HepG2 (cell line): Measurements from ENCODE around the gene RNASE11. TPM values are rescaled to one million over a fixed set of nuclear protein-coding genes. Genes with fewer than 3 reads are reported as not detected.
A peak's percentile ranks its signal among the peaks of the same experiment; 100 is the strongest.

Experiments
- FOXA3 ChIP-seq: IDR thresholded peaks from 2 replicates; pipeline ENCODE4 v1.6.1; 2016; ENCODE audit warnings: missing genetic modification reagents, missing compliant biosample characterization
- HMG20A ChIP-seq: IDR thresholded peaks from 2 replicates; pipeline ENCODE4 v1.6.1; 2016; ENCODE audit warnings: borderline replicate concordance
- NCOA5 ChIP-seq: sonication (generic); formaldehyde crosslinking; IDR thresholded peaks from 2 replicates; pipeline ENCODE4 v1.4.0; 2020; ENCODE audit warnings: missing genetic modification reagents
- NFKBIZ ChIP-seq: IDR thresholded peaks from 2 replicates; pipeline ENCODE4 v1.6.1; 2018; ENCODE audit warnings: missing genetic modification reagents, missing compliant biosample characterization
- NFYB ChIP-seq: sonication (generic); formaldehyde crosslinking; IDR thresholded peaks from 2 replicates; pipeline ENCODE4 v1.4.0; 2020; ENCODE audit warnings: missing genetic modification reagents
- NR2F1 ChIP-seq, 2 experiments: fragments of 450-650 bp in 1 of 2; formaldehyde crosslinking in 1 of 2; IDR thresholded peaks; 2 replicates each; pipeline versions ENCODE4 v1.5.0 to v1.6.1; 2016 to 2020; ENCODE audit warnings: mild to moderate bottlenecking in 1 of 2, missing compliant biosample characterization in 1 of 2, missing genetic modification reagents in 1 of 2, moderate library complexity in 1 of 2
- RBM22 ChIP-seq: fragments of 200-400 bp; formaldehyde crosslinking; optimal IDR thresholded peaks from 2 replicates; pipeline ENCODE3; 2017; ENCODE audit warnings: mild to moderate bottlenecking, low read length, moderate library complexity
- TBL1XR1 ChIP-seq: fragments of 150-350 bp; IDR thresholded peaks from 2 replicates; pipeline ENCODE4 v1.6.1; 2014; ENCODE audit warnings: borderline replicate concordance, low read length; ENCODE audit not compliant: partially characterized antibody
- XRCC5 ChIP-seq: fragments of 200-400 bp; formaldehyde crosslinking; optimal IDR thresholded peaks from 2 replicates; pipeline ENCODE3; 2017; ENCODE audit warnings: mild to moderate bottlenecking, low read length
- ZNF333 ChIP-seq: sonication (generic); formaldehyde crosslinking; IDR thresholded peaks from 2 replicates; pipeline ENCODE4 v1.4.0; 2020; ENCODE audit warnings: mild to moderate bottlenecking, missing genetic modification reagents, borderline replicate concordance
- ZNF598 ChIP-seq: sonication (generic); formaldehyde crosslinking; IDR thresholded peaks from 2 replicates; pipeline ENCODE4 v1.5.1; 2020; ENCODE audit warnings: mild to moderate bottlenecking, missing genetic modification reagents, borderline replicate concordance
- ZNF747 ChIP-seq: sonication (generic); formaldehyde crosslinking; IDR thresholded peaks from 2 replicates; pipeline ENCODE4 v1.8.1; 2023; ENCODE audit warnings: missing genetic modification reagents, mild to moderate bottlenecking, borderline replicate concordance
- polyA plus RNA-seq, 8 experiments: library from polyadenylated mRNA; depleted of rRNA in 3 of 8; stranded (reverse) in 7 of 8; unstranded in 1 of 8; fragments of >200 nt; fragmentation: Illumina TruSeq in 4 of 8; extraction: Trizol in 4 of 8; gene quantifications; 2 replicates each; pipeline versions ENCODE4 v1.2.1 to v1.2.3, GENCODE V29; 2011 to 2016; ENCODE audit warnings: low read depth in 4 of 8, missing spikeins in 1 of 8, mixed read lengths in 1 of 8; ENCODE audit not compliant: insufficient read depth in 1 of 8
- total RNA-seq, 5 experiments: library from RNA; depleted of rRNA; stranded (reverse); fragments of >200 nt; fragmentation: Illumina TruSeq; extraction: Trizol; gene quantifications; 2 replicates each; pipeline ENCODE4 v1.2.3, GENCODE V29; 2016; ENCODE audit warnings: low read depth in 1 of 5
- TF ChIP-seq, protein P1 (sequence below): sonication (generic); formaldehyde crosslinking; IDR thresholded peaks from 2 replicates; pipeline ENCODE4 v1.5.0; 2020; ENCODE audit warnings: missing genetic modification reagents
- TF ChIP-seq, protein P2 (sequence below), 2 experiments: sonication (generic) in 1 of 2; formaldehyde crosslinking in 1 of 2; IDR thresholded peaks; 2 replicates each; pipeline versions ENCODE4 v1.6.1 to v1.9.0; 2014 to 2022; ENCODE audit warnings: antibody characterized with exemption in 1 of 2, borderline replicate concordance in 1 of 2, inconsistent platforms in 1 of 2, low read depth in 1 of 2, missing genetic modification reagents in 1 of 2
- TF ChIP-seq, protein P3 (sequence below): IDR thresholded peaks from 2 replicates; pipeline ENCODE4 v1.6.1; 2016; ENCODE audit warnings: missing genetic modification reagents, missing compliant biosample characterization
- TF ChIP-seq, protein P4 (sequence below): sonication (generic); formaldehyde crosslinking; conservative IDR thresholded peaks from 2 replicates; pipeline ENCODE4 v1.8.0; 2022; ENCODE audit warnings: mild to moderate bottlenecking, moderate library complexity, missing genetic modification reagents
- TF ChIP-seq, protein P5 (sequence below): IDR thresholded peaks from 2 replicates; pipeline ENCODE4 v1.6.1; 2018; ENCODE audit warnings: missing genetic modification reagents

The RNASE11 gene
- total and polyA plus RNA-seq, 2 of the 13 experiments (the other 11 are each of a cell fraction or from before 2014, with no cell fraction given): not detected

DNA sequence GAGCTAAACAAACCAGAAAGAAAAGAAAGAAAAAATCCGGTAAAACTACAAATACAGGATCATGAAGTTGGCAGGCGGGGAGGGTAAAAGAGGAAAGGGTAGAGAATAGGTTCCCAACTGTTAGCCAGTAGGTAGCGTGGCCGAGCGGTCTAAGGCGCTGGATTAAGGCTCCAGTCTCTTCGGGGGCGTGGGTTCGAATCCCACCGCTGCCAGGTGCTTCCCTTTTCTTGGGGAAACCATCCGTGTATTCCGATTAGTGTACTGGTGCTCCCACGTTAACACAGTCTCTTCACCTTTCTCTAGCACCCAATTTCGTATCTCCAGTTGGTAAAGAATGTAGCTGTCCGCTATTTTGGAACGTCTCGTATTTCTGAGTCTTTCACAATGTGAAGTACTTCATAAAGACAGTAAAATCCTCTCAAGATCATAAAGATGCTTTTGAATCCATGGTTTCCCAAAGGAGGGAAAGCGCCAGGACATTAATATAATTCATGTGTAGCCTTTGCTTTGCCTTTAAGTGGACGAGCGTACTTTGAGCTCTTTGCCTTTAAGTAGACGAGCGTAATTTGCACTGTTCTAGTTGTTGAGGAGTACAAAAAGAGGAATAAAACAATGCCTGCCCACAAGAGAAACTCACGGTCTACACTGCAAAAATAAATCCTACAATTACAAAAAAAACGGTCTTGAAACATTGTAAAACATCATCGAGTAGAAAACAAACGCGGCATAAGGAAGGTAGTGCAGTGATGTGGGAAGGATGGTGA is 22.4 kb upstream of the RNASE11 start (continued):
- TF ChIP-seq, protein P1, sequence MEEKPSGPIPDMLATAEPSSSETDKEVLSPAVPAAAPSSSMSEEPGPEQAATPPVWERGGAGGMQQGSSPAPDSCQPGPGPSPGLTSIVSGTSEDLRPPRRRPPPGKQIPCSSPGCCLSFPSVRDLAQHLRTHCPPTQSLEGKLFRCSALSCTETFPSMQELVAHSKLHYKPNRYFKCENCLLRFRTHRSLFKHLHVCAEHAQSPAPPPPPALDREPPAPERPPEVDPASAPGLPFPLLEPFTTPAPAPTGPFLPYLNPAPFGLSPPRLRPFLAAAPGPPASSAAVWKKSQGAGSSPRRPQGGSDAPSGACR (CRISPR knock-in tag): peak; percentile 78
- TF ChIP-seq FOXA3: peak; percentile 46; the same call in 1 of the 2 replicates
- peak; percentile 21 for TF ChIP-seq TBL1XR1
- no peak for TF ChIP-seq ZNF598 (CRISPR knock-in tag)
- 0 out of 2 replicates have a peak, but pooled peaks have one; percentile 86 for TF ChIP-seq ZNF333 (CRISPR knock-in tag)
- TF ChIP-seq, protein P2, sequence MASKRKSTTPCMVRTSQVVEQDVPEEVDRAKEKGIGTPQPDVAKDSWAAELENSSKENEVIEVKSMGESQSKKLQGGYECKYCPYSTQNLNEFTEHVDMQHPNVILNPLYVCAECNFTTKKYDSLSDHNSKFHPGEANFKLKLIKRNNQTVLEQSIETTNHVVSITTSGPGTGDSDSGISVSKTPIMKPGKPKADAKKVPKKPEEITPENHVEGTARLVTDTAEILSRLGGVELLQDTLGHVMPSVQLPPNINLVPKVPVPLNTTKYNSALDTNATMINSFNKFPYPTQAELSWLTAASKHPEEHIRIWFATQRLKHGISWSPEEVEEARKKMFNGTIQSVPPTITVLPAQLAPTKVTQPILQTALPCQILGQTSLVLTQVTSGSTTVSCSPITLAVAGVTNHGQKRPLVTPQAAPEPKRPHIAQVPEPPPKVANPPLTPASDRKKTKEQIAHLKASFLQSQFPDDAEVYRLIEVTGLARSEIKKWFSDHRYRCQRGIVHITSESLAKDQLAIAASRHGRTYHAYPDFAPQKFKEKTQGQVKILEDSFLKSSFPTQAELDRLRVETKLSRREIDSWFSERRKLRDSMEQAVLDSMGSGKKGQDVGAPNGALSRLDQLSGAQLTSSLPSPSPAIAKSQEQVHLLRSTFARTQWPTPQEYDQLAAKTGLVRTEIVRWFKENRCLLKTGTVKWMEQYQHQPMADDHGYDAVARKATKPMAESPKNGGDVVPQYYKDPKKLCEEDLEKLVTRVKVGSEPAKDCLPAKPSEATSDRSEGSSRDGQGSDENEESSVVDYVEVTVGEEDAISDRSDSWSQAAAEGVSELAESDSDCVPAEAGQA (IDR thresholded peaks at IDR 0.05; ENCODE audit: low read depth): no peak
- TF ChIP-seq, protein P2 (CRISPR knock-in tag; IDR thresholded peaks at IDR 0.05; ENCODE audit: borderline replicate concordance): 0 out of 2 replicates have a peak, but pooled peaks have one; percentile 3
- TF ChIP-seq NR2F1 (CRISPR knock-in tag; IDR thresholded peaks at IDR 0.05): peak in 1 of 2 experiments; percentile 14; a peak in 1 of 4 replicates
- TF ChIP-seq ZNF747 (CRISPR knock-in tag): peak; percentile 28; the same call in 1 of the 2 replicates
- no peak for TF ChIP-seq NCOA5 (CRISPR knock-in tag)
- TF ChIP-seq, protein P3, sequence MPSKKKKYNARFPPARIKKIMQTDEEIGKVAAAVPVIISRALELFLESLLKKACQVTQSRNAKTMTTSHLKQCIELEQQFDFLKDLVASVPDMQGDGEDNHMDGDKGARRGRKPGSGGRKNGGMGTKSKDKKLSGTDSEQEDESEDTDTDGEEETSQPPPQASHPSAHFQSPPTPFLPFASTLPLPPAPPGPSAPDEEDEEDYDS (CRISPR knock-in tag): peak; percentile 65
- peak; percentile 20; the same call in 1 of the 2 replicates for TF ChIP-seq NFYB (CRISPR knock-in tag)
- peak; percentile 82 for TF ChIP-seq NFKBIZ (CRISPR knock-in tag)
- TF ChIP-seq RBM22: peak; percentile 99
- TF ChIP-seq, protein P4, sequence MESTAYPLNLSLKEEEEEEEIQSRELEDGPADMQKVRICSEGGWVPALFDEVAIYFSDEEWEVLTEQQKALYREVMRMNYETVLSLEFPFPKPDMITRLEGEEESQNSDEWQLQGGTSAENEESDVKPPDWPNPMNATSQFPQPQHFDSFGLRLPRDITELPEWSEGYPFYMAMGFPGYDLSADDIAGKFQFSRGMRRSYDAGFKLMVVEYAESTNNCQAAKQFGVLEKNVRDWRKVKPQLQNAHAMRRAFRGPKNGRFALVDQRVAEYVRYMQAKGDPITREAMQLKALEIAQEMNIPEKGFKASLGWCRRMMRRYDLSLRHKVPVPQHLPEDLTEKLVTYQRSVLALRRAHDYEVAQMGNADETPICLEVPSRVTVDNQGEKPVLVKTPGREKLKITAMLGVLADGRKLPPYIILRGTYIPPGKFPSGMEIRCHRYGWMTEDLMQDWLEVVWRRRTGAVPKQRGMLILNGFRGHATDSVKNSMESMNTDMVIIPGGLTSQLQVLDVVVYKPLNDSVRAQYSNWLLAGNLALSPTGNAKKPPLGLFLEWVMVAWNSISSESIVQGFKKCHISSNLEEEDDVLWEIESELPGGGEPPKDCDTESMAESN: no peak
- TF ChIP-seq, protein P5, sequence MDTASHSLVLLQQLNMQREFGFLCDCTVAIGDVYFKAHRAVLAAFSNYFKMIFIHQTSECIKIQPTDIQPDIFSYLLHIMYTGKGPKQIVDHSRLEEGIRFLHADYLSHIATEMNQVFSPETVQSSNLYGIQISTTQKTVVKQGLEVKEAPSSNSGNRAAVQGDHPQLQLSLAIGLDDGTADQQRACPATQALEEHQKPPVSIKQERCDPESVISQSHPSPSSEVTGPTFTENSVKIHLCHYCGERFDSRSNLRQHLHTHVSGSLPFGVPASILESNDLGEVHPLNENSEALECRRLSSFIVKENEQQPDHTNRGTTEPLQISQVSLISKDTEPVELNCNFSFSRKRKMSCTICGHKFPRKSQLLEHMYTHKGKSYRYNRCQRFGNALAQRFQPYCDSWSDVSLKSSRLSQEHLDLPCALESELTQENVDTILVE (CRISPR knock-in tag): peak; percentile 87
- peak; percentile 23; the same call in 1 of the 2 replicates for TF ChIP-seq HMG20A (CRISPR knock-in tag)
- peak; percentile 85 for TF ChIP-seq XRCC5
